Heart right ventricle (tissue), 16 donors: Measurements from ENCODE around the gene XIRP1. TPM values are rescaled to one million over a fixed set of nuclear protein-coding genes. Genes with fewer than 3 reads are reported as not detected.

Source experiments
- ATAC-seq, 8 donors: fragments of 200-7000 bp; cut with Tn5 transposase; one replicate each; pipeline ENCODE4 v1.9.1; 2020; ENCODE audit warnings: mild to moderate bottlenecking in 8 of 8, moderate library complexity in 8 of 8, moderate number of reproducible peaks in 1 of 8
- DNase-seq, 2 donors: peaks; one replicate each; pipeline ENCODE4 v3.0.0-alpha.2; 2020
- H3K27ac ChIP-seq, 10 donors: fragments of 200-600 bp; sonication (generic) in 2 of 10; one replicate each; pipeline versions ENCODE4 v1.5.0 to v1.8.0; 2020 to 2022; ENCODE audit warnings: mild to moderate bottlenecking in 3 of 10
- H3K27me3 ChIP-seq, 7 donors: fragments of 200-600 bp; one replicate each; pipeline ENCODE4 v1.8.0; 2021 to 2022; ENCODE audit warnings: mild to moderate bottlenecking in 2 of 7
- H3K36me3 ChIP-seq, 9 donors: fragments of 200-600 bp; sonication (generic) in 1 of 9; one replicate each; pipeline versions ENCODE4 v1.5.0 to v1.8.0; 2020 to 2022; ENCODE audit warnings: mild to moderate bottlenecking in 2 of 9
- H3K4me1 ChIP-seq, 9 donors: fragments of 200-600 bp; sonication (generic) in 1 of 9; one replicate each; pipeline versions ENCODE4 v1.5.0 to v1.8.0; 2020 to 2022; ENCODE audit warnings: mild to moderate bottlenecking in 4 of 9
- H3K4me3 ChIP-seq, 10 donors: fragments of 200-600 bp; sonication (generic) in 2 of 10; one replicate each; pipeline versions ENCODE4 v1.5.0 to v1.8.0; 2020 to 2022; ENCODE audit warnings: mild to moderate bottlenecking in 7 of 10, moderate library complexity in 2 of 10
- H3K9me3 ChIP-seq, 11 donors: fragments of 200-600 bp in 10 of 11; sonication (generic) in 2 of 11; one replicate each; pipeline versions ENCODE4 v1.5.0 to v1.8.0; 2013 to 2022; ENCODE audit warnings: mild to moderate bottlenecking in 2 of 11, control low read depth in 1 of 11, moderate library complexity in 1 of 11
- WGBS, 2 donors: extraction: QIAGEN DNeasy Blood & Tissue Kit; methylation state at CpG; one replicate each; pipeline ENCODE4 v1.1.7; 2013; ENCODE audit warnings: inconsistent platforms in 1 of 2; 5-methylcytosine and 5-hydroxymethylcytosine counted together
- intact Hi-C, 10 donors: fragments of 100-400 bp; cut with DNase I; formaldehyde crosslinking; loops; one replicate each; pipeline versions ENCODE4 v1.11.1 to v1.14.2; 2022
- polyA plus RNA-seq, 2 donors: library from polyadenylated mRNA; stranded (reverse); fragments of 200-250 nt; gene quantifications; one replicate each; pipeline ENCODE4 v1.2.3, GENCODE V29; 2013
- total RNA-seq, 10 donors: library from RNA; stranded (reverse); fragmentation: NEBNext Ultra II Directional in 3 of 10; extraction: Animal tissue kit (Norgen Biotek cat#: 25700) in 3 of 10; gene quantifications; one replicate each; pipeline versions ENCODE4 v1.2.1 to v1.2.4, GENCODE V29; 2021 to 2023
- TF ChIP-seq, protein P1 (sequence below), 9 donors: fragments of 200-600 bp; sonication (generic) in 2 of 9; IDR thresholded peaks; one replicate each; pipeline versions ENCODE4 v1.5.0 to v1.8.0; 2021 to 2022; ENCODE audit warnings: antibody characterized with exemption in 9 of 9, mild to moderate bottlenecking in 5 of 9, moderate library complexity in 1 of 9
- donor health status: Arrhythmogenic right ventricular cardiomyopathy.
- donor health status: ischemic (EF 13 %, LVEDD 7.1; RV severe dilation, severe dysfunction).
- donor health status: healthy with polysubstance abuse.
- donor health status: DM: no; HTN: yes; CAD: no.
- donor health status: DM: no; HTN: no; CAD: no.
- donor health status: ischemic (EF 25% LVEDD 6.9; RV normal size, moderate dysfunction).
- donor health status: ischemic (EF 25% LVEDD 5.7; RV mildly dilated, moderate dysfunction).
- donor health status: healthy.
- donor health status: DM: yes; HTN: yes; CAD: no.
- donor health status: Ischemic cardiomyopathy.
- donor health status: ischemic (EF 35%, LVEDD 5.7; RV mildly dilated, moderate dysfunction).
- donor health status: nonischemic (EF 11% LVEDD 7.7; RV severe dilation, severe dysfunction).
- donor health status: DM: yes; HTN: yes; CAD: no.
- donor health status: PGD.
- donor health status: ischemic (EF 29% LVEDD 5.4; RV normal size, mild dysfunction).
- donor health status: nonischemic (EF 23%, LVEDD 6.1; RV moderate dilation, normal function).

The XIRP1 gene
- total and polyA plus RNA-seq, 12 donors = 277 to 1,691 (median 575) TPM

DNA sequence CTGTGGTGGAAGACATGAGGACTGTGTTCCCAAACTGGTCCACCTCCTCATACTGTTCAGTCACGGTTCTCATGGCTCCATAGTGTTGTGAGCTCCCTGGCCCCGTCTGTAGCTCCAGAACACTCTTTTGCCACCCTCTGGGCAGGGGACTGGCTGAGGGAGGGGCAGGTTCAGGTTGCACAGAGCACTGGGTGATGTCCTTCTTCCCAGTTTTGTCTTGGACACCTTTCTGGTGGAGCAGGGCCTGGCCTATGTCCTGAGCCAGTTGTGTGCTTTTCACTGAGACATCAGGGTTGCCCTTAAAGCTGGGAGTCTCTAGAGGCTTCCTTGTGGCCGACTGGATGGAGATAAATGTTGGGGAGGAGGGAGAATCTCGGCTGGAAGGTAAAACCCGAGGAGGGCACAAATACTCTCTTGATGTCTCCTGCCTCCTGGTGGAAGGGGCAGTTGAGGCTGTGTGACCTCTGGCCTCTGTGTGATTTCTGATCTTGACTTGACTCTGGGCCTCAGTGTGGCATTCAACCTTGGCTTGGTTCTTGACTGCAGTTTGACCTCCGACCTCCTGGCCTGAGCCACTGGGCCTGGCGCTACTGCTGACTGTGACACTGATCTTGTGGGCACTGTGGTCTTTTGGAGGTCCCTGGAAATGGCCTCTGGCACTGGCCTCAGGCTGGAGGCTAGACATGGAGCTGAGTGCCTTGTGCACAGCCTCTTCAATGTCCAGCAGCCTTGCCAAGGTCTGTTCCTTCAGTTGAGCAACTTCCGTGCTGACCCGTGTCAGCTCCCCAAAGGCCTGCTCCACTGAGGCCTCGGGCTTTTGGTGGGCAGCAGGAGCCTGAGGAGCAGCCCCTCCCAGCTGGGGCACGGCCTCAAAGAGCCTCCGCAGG, 8.1 kb downstream of the XIRP1 start:
- TF ChIP-seq, protein P1, sequence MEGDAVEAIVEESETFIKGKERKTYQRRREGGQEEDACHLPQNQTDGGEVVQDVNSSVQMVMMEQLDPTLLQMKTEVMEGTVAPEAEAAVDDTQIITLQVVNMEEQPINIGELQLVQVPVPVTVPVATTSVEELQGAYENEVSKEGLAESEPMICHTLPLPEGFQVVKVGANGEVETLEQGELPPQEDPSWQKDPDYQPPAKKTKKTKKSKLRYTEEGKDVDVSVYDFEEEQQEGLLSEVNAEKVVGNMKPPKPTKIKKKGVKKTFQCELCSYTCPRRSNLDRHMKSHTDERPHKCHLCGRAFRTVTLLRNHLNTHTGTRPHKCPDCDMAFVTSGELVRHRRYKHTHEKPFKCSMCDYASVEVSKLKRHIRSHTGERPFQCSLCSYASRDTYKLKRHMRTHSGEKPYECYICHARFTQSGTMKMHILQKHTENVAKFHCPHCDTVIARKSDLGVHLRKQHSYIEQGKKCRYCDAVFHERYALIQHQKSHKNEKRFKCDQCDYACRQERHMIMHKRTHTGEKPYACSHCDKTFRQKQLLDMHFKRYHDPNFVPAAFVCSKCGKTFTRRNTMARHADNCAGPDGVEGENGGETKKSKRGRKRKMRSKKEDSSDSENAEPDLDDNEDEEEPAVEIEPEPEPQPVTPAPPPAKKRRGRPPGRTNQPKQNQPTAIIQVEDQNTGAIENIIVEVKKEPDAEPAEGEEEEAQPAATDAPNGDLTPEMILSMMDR (IDR thresholded peaks at IDR 0.05) = peak in 2 of 9 donors; percentile 11 to 21
- H3K4me1 ChIP-seq = peaks cover 17 to 89% (median 59%) of the 10 kb centered on the region in 9 donors
- peaks cover 0 to 60% (median 0%) of the 10 kb centered on the region in 9 donors for H3K36me3 ChIP-seq
- H3K4me3 ChIP-seq = no peak overlapping the region
- H3K9me3 ChIP-seq = no peaks in the 10 kb centered on the region
- H3K27me3 ChIP-seq = no peaks in the 10 kb centered on the region
- DNase-seq (peak; percentile 5 to 22), ATAC-seq (no peak)
- H3K27ac ChIP-seq = peak overlapping the region in 7 of 10 donors; percentile 38 to 67 (median 55)
- WGBS, 2 donors = 59 to 68% methylated on average over 12 of the region's 12 CpGs
- intact Hi-C loops = loop anchor here in 8 of 10 donors (5.0 to 10.0 kb wide), 5 partner anchors 42 to 80 kb away; partner anchors contain the start of genes GORASP1 (in 3 of the 8) and TTC21A (in 3 of the 8)

DNA sequence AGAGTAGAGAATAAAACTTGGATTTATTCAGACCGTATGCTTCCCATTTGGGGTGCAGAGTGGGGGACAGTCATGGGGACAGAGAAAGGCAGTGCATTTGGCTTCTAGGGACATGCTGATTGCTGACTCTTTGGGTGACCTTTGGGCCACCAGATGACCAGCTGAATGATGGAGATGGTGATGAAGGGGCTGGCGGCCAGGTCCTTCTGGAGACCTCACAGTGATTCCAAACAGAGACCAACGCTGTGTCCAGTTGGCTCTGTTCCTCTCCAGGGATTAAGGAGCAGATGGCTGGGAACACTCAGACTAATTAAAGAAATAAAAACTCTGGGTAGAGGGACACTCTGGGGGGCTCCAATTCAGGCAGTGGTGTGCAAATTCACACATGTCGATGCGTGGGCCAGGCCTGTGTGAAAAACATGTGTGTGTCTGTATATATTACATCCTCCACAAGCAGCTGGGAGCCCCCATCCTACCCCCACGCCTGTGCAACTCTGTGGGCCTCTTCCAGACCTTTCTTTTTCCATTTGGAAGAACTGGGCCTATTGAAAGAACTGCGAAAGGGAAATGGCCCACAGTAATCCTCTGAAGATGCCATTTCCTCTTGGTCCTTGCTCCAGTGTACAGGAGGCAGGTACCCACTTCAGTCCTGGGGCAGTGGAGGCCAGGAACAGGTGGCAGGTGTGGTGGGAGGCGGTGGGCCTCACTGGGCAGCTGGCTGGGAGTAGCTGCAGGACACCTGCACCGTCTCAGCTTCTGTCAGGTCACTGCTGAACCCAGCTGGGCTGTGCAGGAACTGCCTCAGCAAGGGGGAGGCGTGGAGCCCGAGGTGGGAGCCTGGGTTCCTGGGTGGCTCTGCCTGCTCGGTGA, 8.9 kb downstream of the XIRP1 start:
- WGBS, 2 donors = 66 to 72% methylated on average over 12 of the region's 12 CpGs
- intact Hi-C loops = loop anchor here in 8 of 10 donors (5.0 to 10.0 kb wide), 5 partner anchors 41 to 79 kb away; partner anchors contain the start of genes GORASP1 (in 3 of the 8) and TTC21A (in 3 of the 8)
- ATAC-seq = no peak
- no peak for DNase-seq
- Histone ChIP-seq H3K9me3 (no peaks in the 10 kb centered on the region), H3K4me1 (peaks cover 19 to 95% (median 68%) of the 10 kb centered on the region in 9 donors), H3K4me3 (no peak overlapping the region), H3K36me3 (peaks cover 0 to 51% (median 0%) of the 10 kb centered on the region in 9 donors), H3K27ac (peak overlapping the region in 7 of 10 donors; percentile 38 to 67 (median 55)), H3K27me3 (no peaks in the 10 kb centered on the region)
- TF ChIP-seq, protein P1 (IDR thresholded peaks at IDR 0.05) = no peak

DNA sequence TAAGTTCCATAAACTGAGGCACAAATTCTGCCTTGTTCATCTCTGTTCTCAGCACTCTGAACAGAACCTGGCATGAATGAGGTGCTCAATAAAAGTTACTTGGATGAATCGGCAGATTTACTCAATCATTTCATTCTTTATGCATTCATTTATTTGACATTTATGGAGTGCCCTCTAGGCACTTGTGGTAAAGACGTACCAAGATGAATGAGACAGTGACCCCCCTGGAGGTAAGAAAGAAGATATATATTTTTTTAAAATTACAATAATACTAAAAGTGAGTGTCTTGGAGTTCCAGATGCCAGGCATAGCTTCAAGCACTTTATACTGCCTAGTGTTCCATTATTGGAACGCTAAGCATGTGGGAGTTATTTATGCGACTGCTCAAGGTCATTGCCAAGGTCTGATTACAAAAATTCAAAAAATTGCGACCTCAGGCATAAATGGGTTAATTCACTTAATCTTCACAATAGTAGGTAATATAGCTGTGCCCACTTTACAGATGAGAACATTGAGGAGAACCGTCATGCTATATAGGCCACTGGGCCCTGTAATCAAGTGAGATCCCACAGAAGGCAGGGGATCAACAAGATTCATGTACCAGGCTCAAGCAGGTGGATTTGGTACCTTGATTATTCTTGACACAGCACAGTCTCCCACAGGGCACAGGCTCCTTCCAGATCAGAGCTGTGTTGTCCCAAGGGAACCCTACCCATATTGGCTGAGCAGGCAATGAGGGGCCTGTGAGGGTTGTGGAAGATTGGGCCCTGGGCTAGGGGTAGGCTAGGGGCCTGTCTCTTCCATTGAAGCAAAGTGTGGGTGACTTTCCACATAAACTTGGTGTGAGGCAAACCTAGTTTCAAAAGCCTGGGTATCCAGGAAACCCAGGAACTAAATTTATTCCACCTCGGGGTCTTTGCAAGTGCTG, 10.7 kb downstream of the XIRP1 start:
- H3K4me3 ChIP-seq = peak overlapping the region in 5 of 10 donors; percentile 31 to 50 (median 40)
- no peaks in the 10 kb centered on the region for H3K9me3 ChIP-seq
- peak overlapping the region; percentile 63 to 97 (median 92) for H3K27ac ChIP-seq
- H3K4me1 ChIP-seq = peaks cover 20 to 90% (median 66%) of the 10 kb centered on the region in 9 donors
- no peak for DNase-seq
- H3K27me3 ChIP-seq = no peaks in the 10 kb centered on the region
- intact Hi-C loops = loop anchor here in 9 of 10 donors (2.0 to 10.0 kb wide), 6 partner anchors 39 to 77 kb away; partner anchors contain the start of genes GORASP1 (in 3 of the 9) and TTC21A (in 3 of the 9)
- WGBS, 2 donors = 77% methylated on average over 7 of the region's 7 CpGs
- no peak for ATAC-seq
- TF ChIP-seq, protein P1 (IDR thresholded peaks at IDR 0.05) = no peak
- peaks cover 0 to 35% (median 0%) of the 10 kb centered on the region in 9 donors for H3K36me3 ChIP-seq
